Activated T-helper 1 cell treated with anti-CD3 and anti-CD28 coated beads, Interleukin-2, amount 50 U/mL, for 16 hours (primary cell): ENCODE data around the gene GABBR2.

ENCODE experiments used
- DNase-seq, 2 donors: peaks; one replicate each; pipeline ENCODE4 v3.0.0-alpha.2; 2020; ENCODE audit warnings: low read depth in 1 of 2, low spot score in 1 of 2

GABBR2 gene

DNA sequence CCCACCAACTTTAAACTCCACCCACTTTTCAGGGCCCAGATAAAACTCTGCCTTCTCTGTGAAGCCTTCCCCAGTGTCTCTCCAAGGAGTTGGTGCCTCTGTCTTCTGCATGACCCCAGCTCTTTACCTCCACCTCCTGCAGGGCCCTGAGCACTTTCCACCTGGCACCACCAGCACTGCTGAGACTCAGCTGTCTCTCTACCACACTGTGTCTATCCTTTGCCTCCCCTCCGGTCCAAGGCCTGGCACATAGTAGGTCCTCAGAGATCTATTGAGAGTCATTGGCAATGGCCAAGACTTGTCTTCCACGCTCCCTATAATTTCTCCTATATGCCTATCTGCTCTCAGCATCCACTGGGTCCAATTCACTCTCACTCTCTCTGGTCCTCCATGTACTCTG lies 12.9 kb upstream of the GABBR2 start:
- DNase-seq: no peak

DNA sequence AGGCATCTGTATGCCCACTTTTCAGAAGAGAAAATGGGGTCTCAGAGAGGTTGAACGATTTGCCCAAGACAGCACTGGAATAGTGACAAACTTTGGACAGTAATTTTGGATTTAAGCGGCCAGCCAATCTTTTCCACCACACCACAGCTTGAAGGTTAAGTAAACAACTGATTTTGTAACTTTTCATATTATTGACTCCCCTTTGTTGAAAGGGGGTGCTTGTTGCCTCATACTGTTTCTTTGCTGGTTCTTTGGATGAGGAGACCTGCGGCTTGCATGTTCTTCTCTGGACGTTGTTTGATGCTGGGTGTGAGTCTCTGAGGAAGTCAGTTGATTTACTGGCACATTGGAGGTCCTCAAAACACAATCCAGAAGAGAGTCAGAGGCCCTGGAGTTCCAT lies 11.7 kb upstream of the GABBR2 start:
- DNase-seq: no peak

DNA sequence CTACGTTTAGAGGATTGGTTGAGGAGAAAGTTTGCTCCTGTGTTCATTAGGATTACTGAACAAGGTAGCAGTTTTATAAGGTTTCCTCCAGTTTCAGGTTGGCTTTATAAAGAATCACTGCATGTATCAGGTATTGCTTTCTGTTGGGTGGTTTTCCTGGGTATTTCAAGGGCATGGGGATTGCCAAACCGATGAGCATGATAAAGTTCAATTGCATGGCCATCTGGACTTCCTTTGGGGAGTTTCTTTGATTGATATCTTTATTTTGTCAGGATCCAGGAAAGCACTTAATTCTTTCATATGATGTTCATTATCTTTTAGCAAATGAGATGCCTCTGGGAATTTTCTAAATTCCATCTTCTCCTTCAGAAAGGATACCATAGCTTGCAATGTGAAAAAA lies 10.3 kb upstream of the GABBR2 start:
- no peak for DNase-seq

DNA sequence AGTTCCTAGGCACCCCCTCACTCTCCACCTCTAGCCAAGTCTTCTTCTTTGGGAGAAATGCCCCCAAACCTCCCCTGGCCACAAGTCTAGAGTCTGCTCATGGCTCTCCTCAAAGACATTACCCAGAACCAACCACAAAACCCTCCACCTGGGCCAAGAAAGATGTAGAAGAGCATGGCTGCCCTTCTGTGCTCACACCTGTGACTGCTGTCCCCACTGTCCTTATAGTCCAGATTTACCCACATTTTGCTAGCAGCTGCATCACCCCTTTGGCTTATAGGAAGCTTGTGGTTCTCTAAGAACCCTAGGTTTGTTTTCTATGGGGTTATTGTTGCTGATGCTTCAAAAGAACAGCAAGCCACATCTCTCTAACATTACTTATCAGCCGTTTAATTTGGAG lies 6.1 kb upstream of the GABBR2 start:
- DNase-seq: no peak

DNA sequence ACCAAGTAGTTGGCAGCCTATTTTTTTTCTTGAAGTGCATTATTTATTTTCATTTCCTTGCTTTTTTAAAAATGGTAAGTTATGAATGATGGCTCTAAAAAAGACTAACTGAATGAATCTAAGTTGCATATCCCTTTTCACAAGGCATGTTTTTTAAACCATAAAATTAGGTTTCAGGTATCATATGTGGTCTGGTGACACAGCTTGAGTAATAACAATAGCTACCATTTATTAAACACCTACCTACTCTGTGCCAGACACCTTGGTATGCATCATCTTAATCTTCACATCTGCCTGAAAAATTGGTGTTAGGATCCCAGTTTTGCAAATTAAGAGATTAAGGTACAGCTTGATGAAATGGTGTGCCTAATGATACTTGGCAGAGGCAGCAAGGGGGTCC lies 4.3 kb upstream of the GABBR2 start:
- no peak for DNase-seq

DNA sequence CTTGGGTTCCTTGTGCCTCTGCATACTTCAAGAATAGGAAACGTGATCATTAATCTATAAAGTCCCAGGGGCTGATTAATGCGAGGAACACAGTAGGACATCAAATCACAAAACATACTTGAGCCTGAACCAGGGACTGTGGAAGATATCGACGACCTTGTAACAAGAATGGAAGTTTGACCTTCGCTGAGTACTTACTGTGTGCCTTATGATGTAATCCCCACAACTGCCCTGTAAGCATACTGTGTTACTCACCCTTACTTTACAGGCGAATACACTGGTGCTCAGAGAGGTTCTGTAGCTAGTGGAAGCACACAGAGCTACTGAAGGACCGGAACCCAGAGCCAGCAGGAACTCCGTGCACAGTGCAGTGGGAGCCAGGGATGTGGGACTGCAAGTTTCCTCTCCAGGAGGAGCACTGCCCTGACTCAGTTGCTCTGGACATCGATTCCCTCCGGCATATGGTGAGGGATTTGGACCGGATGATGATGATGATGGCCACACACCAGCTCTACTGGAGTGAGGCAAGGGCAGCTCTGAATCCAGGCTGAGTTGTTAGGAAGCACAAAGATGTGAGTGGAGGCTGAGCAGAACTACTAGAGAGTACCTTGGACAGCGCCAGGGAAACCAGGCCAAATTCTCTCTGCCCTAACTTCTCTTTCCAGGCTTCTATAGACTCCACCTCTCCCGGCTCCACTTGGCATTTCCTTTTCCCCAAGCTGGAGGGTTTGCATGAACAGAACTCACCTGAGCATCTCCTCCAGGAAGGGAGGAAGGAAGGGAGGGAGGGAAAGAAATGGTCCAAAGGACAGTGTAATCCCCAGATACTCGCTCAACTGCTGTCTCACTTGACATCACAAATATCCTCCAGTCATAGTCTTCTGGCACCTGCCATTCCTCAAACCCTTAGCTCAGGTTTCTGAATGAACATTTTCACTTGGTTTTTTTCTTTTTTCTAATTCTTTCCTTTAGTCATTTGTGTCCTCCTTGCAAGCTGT lies 1.5 kb upstream of the GABBR2 start:
- DNase-seq: no peak

DNA sequence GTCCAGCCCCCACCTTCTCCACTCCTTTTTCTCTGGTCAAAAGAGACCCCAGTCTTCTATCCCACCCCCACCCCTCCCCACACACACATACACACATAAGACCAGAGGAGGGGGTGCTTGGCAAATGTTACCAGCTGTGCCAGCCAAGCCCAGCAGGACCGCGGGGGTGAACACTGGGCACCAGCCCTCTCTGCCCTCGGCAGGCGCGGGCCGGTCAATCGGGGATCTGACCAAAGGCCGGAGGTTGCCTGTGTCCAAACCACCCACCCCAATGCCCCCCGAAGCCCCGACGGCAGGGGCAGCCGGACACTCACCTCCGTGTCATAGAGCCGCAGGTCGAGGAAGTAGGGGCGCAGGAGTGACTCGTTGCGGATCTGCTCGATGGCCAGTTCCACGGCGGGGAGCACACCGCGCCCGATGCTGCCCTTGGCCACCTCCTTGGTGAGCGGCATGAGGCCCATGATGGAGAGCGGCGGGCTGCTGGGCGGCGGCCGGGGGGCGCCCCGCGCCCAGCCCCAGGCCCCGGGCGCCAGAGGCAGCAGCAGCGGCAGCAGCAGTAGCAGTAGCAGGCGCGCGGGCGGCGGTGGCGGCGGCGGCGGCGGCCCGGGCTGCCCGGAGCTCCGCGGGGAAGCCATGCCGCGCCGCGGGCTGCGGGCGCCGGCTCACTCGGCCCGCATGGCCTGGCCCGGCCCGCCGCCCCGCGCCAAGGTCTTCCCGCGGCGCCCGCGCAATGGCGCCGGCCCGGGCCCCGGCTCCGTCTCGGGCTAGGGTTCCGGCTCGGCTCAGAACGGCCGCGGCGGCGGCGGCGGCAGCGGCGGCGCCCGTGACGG lies 417 bp downstream of the GABBR2 start:
- no peak for DNase-seq

DNA sequence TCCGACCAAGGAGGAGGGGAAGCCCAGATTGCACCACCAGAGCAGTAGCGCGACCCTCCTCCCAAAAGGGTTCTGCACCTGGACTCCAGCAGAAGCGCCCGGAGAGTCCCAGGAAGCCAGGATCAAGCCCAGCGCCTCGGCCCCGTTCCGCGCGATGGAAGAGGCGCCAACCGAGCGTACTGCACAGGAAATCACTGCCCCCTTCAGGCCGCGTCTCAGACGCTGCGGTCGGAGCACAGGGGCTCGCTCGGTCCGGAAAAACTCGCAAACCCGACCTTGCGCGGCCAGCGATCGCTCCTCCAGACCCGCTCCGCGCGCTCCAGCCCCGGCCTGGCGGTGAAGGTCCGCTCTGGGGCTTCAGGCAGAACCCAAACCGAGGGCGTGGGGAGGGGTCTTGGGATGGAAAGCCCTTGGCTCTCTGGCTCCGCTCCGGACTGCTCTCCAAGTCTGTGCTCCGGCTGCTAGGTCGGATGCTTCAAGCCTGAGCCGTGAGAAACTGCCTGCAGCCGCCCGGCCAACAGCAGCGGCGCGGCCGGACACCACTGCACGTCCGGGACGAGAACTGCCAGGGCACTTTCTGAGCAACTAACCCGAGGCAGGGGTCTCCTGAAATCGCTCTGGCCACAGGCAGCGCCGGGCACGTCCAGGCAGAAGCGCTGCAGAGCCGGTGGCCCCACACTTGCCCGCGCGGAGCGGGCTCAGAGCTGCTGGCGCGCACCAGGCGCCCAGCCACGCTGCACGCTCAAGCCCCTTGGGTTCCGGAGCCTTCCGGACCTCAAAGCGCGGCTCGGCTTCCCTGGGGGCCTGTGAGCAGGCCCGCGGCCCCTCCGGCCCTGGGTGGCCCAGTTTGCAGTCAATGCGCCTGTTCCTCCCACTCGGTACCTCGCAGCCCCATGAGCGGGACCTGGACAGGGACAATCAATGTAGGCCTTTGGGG lies 1.3 kb downstream of the GABBR2 start:
- DNase-seq: no peak

DNA sequence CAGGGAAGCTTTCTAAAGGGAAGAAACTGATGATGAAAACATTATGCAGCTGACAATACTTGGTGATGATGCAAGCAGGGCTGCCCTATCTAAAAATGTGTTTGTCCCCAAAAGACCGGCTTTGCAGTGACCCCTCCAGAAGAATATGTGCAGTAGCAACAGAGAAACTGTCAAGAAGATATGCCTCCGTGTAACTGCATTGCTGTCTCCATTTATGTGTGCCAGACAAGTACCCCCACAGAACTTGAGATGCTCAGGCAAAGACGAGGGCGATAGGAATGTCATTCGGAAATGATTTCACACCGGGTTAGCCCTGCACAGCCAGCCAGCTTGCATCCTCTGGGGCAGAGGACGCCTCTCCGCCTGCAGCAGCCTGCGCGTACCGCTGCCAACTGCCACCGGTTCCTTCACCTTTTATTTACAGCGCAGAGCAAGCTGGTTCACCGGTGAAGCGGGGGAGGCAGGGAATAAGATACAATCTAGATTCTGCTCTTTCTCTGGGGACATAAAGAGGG lies 2.0 kb downstream of the GABBR2 start:
- DNase-seq: no peak

DNA sequence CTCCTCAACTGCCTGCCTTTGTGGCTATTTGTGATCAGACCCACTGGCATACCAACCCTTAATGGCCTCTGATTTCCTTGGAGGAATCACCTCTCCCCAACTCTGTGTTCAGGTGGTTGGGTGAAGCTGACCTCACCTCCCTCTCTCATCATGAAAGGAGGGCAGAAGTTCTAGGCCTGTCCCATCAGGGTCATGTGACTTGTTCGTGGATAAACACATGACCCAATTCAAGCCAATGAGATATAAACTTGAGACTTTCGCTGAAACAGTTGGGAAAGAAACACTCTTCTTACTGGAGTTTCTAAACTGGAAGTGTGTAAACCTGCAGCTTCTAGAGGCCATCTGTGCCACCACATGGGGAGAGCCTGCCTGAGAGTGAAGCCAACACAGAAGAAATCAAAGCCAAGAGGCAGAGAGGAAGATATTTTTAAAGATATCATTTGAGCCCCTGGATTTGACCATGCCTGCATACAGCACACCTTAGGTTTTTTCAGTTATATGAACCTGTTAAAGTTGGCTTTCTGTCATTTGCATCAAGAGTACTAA lies 5.8 kb downstream of the GABBR2 start:
- DNase-seq: no peak

DNA sequence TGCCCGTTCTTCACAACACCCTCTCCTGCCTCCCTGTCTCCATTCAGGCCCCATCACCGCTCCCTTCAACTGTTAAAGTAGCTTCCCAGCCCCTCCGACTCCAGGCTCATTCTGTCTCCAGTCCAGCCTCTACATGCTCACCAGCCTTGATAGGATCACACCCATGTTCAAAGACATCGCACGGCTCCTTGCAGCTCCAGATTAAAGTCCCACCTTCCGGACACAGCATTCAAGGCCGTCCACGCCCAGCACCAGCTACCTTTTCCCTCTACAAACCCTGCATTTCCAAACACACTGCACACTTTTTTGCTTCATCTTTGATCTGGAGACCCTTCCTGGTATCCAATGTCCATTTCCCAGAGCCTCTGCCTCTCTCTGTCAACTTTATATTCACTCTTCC lies 6.4 kb downstream of the GABBR2 start:
- no peak for DNase-seq

DNA sequence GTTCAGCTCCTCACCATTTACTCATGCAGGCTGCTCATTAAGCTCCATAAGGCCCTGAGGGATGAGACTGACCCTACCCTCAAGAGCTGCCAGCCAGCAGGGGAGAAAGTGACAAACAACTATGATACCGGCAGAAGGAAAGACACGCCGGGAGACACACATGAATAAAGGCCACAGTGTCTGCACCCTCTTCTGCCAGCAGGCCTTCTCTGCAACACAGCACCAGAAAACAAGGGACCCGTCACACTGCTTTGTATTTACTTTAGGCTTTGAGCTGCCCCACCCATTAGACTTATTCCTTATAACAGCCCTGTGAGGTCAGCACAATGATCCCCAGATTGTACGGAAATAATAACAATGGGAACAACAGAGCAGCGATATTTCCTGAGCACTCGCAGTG lies 7.2 kb downstream of the GABBR2 start:
- no peak for DNase-seq

DNA sequence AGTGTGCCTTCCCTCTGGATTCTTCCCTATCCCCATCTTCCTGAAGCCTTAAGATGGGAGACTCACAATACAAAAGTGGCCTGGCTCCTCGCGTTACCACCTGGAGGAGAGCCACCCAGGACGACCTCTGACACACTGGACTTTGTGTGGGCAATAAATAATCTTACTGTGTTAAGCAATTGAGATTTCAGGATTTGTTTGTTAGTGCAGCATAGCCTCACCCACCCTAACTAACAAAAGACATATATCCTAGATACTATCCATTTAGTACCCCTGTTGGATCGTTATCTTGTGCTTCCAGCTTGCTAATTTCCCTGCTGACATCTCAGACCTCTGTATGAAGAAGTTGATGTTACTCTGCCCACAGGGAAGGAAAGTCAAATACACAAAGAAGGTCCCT lies 7.9 kb downstream of the GABBR2 start:
- DNase-seq: no peak

DNA sequence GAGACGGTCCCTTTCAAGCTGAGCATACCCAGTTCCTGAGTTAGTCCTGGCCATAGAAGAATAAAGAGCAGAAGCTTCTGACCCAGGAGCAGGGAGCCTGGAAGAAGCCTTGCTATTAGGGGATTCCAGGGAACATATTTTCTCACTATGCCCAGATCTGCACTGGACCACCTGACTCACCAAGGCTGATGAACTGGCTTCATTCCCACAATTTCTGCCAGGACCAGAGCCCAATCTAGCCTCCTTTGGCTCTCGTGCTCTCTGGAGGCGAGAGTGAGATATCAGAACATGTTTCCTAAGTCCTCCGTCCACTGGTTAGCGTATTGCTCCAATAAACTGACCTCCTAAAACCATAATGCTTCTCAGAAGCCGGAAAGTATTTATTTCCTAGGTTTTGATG lies 9.9 kb downstream of the GABBR2 start:
- DNase-seq: no peak

DNA sequence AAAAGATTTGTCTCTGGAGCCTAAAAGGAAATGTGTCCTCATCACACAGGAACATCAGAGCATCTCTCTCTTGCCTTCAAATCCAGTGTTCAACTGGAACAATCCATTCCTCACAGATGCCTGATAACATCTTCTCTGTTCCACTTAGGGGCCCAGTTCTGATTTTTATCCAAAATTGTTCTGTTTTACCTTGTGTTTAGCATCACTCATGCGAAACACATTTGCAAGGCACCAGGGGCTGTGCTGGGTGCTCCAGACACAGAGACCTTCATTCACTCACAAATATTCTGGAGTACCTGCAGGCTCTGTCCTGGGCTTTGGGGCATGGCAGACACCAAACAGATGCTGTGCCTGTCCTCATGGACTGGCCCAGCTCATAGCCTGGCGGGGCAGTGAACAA lies 13.8 kb downstream of the GABBR2 start:
- no peak for DNase-seq

DNA sequence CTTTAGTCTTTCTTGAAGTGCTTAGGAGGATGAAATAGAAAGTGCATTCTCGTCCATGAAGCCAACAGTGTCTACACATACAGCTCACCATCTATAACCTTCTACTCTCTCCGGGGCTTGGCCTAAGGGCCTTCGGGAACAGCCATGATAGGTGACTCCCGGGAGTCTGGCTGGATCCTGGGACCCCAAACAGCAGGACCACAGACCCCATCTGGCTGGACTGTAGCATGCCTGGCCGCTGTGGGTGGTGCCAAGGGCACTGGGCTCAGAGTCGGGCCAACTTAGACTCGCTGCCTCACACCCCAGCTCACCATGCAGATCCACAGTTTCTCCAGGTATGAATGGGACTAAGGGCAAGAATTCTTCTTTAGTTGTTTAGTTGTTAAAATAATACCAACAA lies 16.3 kb downstream of the GABBR2 start:
- no peak for DNase-seq

DNA sequence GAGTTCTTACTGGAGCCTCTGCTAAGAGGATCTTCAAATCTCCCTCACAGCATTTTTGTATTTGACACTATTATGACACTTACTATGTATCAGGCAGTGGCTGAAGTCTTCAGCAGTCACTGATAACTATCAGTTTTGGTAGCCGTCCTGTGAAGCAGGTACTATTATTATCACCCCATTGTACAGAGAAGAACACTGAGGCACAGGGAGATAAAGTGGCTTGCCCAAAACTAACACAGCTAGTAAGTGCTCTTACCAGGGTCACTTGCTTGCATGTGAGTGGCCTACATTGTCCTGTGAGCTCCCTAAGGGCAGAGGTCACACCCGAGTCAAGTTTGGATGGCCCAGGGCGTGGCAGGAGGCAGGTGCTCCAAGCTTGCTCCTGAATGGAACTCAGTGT lies 16.8 kb downstream of the GABBR2 start:
- DNase-seq: no peak

DNA sequence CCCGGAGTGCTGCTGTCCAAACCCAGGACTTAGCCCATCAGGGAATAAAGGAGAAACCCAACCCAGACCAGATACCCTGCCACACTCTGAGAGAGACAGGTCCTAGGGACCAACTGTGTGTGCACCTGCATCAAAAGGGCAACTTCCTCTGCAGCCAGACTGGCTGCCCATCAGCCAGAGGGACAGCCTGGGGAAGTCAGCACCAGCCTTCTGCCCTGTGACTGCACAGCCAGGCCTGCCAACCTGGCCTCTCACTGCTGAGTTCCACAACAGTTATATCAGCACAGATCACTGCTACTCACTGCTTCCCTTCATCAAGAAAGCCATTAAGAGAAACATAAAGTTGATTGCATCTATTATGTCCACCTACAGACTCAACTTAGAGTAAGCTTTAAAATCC lies 18.0 kb downstream of the GABBR2 start:
- DNase-seq: no peak

DNA sequence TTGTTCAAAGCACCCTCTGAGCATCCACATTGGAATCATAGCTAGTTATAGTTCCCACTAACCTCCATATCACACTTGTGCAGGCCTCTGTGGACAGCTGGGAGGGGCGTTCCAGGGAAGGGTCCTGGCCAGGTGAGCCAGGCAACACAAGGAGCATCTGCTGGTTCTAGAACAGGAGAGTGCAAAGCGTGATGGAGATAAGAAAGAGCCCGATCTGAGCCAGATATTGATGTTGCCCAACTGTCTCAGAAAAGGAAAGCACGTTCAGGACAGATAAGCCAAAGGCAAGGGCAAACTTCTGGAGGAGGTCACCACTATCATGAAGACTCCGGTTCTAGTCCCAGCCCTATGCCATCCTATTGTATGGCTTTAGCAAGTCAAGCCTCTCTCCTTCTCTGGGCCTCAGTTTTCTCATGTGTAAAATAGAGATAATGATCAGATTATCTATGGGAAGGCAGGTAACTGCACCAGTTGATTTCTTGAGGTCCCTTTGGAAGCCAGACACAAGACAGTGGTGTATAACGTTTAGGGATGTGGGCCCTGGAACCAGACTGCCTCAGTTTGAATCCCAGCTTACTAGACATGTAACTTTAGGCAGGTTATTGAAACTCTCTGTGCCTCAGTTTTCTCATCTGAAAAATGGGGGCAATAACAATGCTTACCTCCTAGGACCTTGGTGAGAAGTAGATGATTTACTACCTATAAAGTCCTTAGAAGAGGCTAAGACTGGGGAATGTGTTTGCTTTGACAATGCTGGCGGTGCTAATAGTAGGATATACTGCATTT lies 19.8 kb downstream of the GABBR2 start:
- DNase-seq: no peak

DNA sequence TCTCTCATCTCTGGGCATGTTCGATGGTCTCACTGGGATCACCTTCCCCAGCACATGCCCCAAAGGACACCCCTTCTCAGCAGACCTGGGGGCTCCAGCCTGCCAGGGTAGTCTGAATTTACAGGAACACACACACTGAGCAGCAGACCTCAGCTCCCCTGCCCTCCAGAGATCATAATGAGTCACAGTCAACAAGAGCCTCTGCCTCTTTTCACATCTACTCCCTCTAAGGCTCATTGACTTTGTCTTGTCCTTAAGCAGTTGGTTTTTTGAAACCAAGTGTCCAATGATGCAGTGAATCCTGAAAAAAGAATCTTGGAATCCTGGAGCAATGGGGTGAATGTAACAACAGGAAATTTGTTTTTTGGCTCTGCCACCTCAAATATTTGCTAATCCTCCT lies 20.8 kb downstream of the GABBR2 start:
- DNase-seq: no peak
